ENCODE measurements around the gene WNT8A. TPM values are rescaled to one million over a fixed set of nuclear protein-coding genes. Genes with fewer than 3 reads are reported as not detected.

WNT8A gene, protein sequence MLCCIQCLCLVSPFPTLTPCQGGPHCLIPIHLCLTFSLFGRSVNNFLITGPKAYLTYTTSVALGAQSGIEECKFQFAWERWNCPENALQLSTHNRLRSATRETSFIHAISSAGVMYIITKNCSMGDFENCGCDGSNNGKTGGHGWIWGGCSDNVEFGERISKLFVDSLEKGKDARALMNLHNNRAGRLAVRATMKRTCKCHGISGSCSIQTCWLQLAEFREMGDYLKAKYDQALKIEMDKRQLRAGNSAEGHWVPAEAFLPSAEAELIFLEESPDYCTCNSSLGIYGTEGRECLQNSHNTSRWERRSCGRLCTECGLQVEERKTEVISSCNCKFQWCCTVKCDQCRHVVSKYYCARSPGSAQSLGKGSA
- total RNA-seq: not detected

DNA sequence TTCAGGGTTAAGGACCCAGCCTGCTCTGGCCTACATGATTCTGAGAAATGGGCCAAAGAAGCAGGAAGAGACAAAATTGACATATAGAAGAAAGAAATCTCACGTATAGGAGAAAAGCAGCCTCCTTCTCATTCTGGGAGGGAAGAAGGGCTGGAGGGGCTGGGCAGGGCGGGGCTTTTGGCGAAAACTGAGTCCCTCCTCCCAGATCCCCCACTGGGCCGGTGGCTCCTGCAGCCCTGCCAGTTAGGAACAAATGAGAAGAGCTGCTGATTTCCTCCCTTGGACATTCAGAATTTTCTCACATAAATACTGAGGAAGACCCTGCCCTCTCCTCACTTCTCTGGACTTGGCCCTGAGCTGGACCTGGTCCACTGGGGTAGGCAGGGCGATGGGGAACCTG is at the start of gene WNT8A:
TSS of gene WNT8A (plus strand) at position 332 of the 400 bp plus-strand sequence. CDS start 95 bp downstream, outside the sequence.
- intact Hi-C loops (cut with micrococcal nuclease): no loop called here
- Mint-ChIP-seq H3K4me3 (no peak within 1 kb of the TSS), H3K4me1 (ENCODE audit: low read depth) (peaks cover 14% of the 10 kb centered on the region), H3K36me3 (ENCODE audit: low read depth) (no peaks in the 10 kb centered on the region), H3K27ac (no peak within 1 kb of the TSS), H3K9me3 (no peaks in the 10 kb centered on the region), H3K27me3 (no peaks in the 10 kb centered on the region)
- no peak for TF ChIP-seq CTCF (IDR thresholded peaks at IDR 0.05)
- ATAC-seq: no peak
- ChIA-PET POLR2A (no interaction called here), CTCF (interaction anchor here (0.6 to 2.5 kb wide), 4 partner anchors 14 to 50 kb away, joined by 3 to 13 read pairs (median 4); no protein-coding TSS in a partner anchor)
- DNase-seq: no peak

DNA sequence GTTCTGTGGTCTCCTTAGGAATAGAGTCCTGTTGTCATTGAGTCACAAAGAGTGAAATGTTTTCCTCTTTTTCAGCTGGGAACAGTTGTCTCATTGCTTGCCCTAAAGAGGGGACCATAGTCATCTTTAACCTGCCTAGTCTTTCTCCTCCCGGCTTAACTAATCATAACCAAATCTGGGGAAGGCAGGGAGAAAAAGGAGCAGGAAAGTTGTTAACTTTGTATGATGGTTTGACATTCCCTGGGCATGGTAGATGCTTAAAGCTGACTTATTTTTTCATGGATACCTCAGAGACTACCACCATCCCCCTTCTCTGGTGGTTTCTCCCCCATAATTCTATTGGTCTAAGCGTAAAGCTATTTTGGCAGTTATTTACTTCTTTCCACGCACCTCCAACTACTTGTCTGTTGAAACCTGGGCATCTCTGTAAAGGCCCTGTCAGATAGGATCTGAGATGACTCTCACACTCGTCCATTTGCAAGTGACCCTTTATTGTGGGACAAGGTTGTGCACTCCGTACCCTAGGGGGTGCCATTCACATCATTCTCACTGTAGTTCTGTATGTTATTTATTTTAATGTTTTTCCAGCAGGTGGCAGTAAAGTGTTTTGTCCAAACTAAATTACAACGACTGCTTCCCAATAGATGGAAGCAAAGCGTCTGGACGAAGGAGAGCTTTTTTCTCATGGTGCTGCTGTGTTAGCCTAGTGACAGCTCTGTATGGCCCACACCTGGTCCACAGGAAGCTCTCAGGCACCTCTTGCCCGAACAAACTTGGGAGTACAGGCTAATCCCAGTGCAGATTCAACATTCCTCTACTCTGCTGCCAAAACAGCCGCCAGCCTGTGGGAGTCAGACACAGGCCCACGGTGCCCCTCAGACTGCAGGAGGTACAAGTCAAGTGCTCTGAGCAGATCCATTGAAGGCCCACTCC is 48.0 kb upstream of the WNT8A start:
- no peaks in the 10 kb centered on the region for H3K27me3 Mint-ChIP-seq
- H3K36me3 Mint-ChIP-seq (ENCODE audit: low read depth): peaks cover 12% of the 10 kb centered on the region
- ChIA-PET POLR2A (interaction anchor here (0.6 to 1.6 kb wide), 5 partner anchors 10 to 284 kb away, joined by 3 to 4 read pairs (median 3); no protein-coding TSS in a partner anchor), CTCF (interaction anchor here (0.6 to 8.5 kb wide), 56 partner anchors 8 to 407 kb away, joined by 3 to 226 read pairs (median 4); partner anchors contain the start of genes CDC25C and NME5)
- DNase-seq (peak; percentile 81), ATAC-seq (peak; percentile 67)
- intact Hi-C loops (cut with micrococcal nuclease): loop anchor here (1.0 kb wide), 1 partner anchor 32 kb away; no protein-coding TSS in a partner anchor
- no peaks in the 10 kb centered on the region for H3K9me3 Mint-ChIP-seq
- peak; percentile 88 for TF ChIP-seq CTCF (IDR thresholded peaks at IDR 0.05)
- H3K4me1 Mint-ChIP-seq (ENCODE audit: low read depth): peaks cover 27% of the 10 kb centered on the region
- H3K27ac Mint-ChIP-seq: peak overlapping the region; percentile 6
- H3K4me3 Mint-ChIP-seq: no peak overlapping the region

- Mint-ChIP-seq H3K27me3 (no peaks in the 10 kb centered on the region), H3K4me1 (ENCODE audit: low read depth) (peaks cover 17% of the 10 kb centered on the region), H3K27ac (no peak overlapping the region), H3K36me3 (ENCODE audit: low read depth) (peaks cover 2% of the 10 kb centered on the region), H3K4me3 (no peak overlapping the region), H3K9me3 (no peaks in the 10 kb centered on the region)
- ChIA-PET CTCF (interaction anchor here (1.2 to 8.5 kb wide), 15 partner anchors 14 to 259 kb away, joined by 3 to 226 read pairs (median 12); partner anchors contain the start of gene NME5), POLR2A (interaction anchor here (0.8 to 1.2 kb wide), 2 partner anchors 24 to 31 kb away, joined by 3 to 4 read pairs; no protein-coding TSS in a partner anchor)
- ATAC-seq (no peak), DNase-seq (no peak)
- no peak for TF ChIP-seq CTCF (IDR thresholded peaks at IDR 0.05)
- intact Hi-C loops (cut with micrococcal nuclease): no loop called here
Observed at GRCh38 chr5:138037271-138037670, 46.6 kb upstream of the WNT8A start.

DNA sequence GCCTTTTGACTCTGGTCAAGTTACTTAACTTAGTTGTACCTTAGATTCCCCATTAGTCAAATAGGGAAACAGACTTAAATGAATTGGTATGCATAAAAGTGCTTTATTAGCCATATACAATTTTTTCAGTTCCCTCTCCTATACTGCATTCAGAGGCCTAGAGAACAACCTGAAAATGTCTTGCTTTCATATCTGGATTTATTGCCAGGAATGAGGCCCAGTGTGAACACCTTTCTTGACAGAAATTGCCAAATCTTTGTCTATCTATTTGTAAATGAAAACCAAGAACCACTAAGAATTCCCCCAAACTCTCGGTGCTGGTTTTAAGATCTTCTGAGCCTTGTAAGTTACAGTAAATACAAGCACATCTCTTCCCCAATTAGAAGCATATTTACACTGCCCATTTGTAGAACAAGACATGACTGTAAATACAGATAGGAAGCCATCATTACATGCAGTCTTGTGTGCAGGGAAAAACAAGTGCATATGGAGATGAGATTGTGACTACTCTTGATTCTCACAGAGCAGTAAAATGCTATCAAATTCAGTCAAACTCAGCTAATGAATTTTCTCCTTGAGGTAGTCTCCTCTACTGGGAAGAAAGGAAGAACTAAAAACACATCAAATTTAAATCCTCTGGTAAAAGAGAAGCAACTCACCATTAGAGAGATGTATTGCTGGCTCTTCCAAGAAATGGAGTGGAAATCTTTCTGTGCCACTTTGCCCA is 45.8 kb upstream of the WNT8A start:
- Mint-ChIP-seq H3K27ac (no peak overlapping the region), H3K36me3 (ENCODE audit: low read depth) (no peaks in the 10 kb centered on the region), H3K4me1 (ENCODE audit: low read depth) (peaks cover 17% of the 10 kb centered on the region), H3K4me3 (no peak overlapping the region), H3K27me3 (no peaks in the 10 kb centered on the region), H3K9me3 (no peaks in the 10 kb centered on the region)
- ChIA-PET POLR2A (interaction anchor here (0.8 kb wide), 1 partner anchor 23 kb away, joined by 3 read pairs; no protein-coding TSS in a partner anchor), CTCF (interaction anchor here (1.9 to 8.5 kb wide), 6 partner anchors 18 to 259 kb away, joined by 6 to 226 read pairs (median 19); no protein-coding TSS in a partner anchor)
- DNase-seq (no peak), ATAC-seq (no peak)
- no peak for TF ChIP-seq CTCF (IDR thresholded peaks at IDR 0.05)
- intact Hi-C loops (cut with micrococcal nuclease): no loop called here
